Measurements from ENCODE around the gene CFAP74. TPM values are rescaled to one million over a fixed set of nuclear protein-coding genes. Genes with fewer than 3 reads are reported as not detected.
A peak's percentile ranks its signal among the peaks of the same experiment; 100 is the strongest.

The CFAP74 gene
- total RNA-seq, 1 experiment from 2014 or later = not detected

DNA sequence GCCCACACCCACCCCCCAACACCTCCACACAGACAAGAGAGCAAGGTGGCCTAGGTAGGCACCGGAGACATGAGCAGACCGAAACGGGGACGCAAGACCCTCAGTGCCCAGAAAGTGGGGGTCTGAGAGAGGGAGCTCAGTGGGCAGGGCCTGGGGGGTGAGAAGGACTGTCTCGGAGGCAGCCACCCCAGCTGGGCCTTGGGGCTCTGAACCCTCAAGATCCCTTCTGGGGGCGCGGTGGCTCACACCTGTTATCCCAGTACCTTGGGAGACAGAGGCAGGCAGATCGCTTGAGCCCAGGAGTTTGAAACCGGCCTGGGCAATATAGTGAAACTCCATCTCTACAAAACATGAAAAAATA is 103.6 kb downstream of the CFAP74 start:
- intact Hi-C loops (cut with micrococcal nuclease) = loop anchor here (10.0 kb wide), 1 partner anchor 215 kb away; no protein-coding TSS in a partner anchor
- DNase-seq = no peak

DNA sequence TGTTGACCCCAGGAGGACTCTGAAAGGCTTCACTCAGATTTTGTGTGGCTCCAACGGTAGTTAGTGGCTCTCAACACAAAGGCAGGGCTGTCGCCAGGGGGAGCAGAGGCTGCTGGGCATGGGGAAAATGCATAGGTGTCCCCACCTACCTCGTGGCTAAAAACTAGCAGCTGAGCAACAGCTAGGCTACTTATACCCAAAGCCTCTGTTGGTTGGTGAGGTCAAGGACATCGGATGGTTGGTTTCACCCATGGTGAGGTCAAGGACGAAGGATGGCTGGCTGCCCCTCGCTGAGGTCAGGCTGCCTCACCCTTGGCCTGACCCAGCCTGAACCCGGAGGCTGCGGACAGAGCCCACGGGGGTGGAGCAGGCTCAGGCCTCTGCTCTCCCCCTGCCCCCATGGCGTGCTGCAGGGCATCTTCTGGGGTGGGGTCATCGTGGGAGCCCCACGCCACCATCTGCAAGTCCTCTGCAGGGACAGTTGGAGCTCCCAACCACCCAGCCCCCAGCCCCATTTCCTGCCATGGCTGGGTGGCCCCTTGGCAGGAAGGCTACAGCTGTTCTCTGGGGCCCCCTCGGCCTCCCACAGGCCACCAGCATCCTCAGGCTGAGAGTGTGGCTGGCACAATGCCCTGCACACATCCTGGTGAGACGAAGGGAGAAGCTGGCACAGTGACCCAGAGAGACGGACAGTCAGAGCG is 104.2 kb downstream of the CFAP74 start:
- POLR2A ChIA-PET (ENCODE audit: unreplicated experiment) = no interaction called here
- peak; percentile 44 for ATAC-seq

More for the DNA sequence above, 103.6 kb downstream of the CFAP74 start:
- ChIA-PET CTCF (interaction anchor here (1.2 kb wide), 1 partner anchor 9 kb away, joined by 4 read pairs; no protein-coding TSS in a partner anchor), POLR2A (ENCODE audit: unreplicated experiment) (no interaction called here)
- Histone ChIP-seq H3K27me3 (ENCODE audit: low read length) (no peaks in the 10 kb centered on the region), H3F3A (ENCODE audit: low read length, unreplicated experiment) (no peaks in the 10 kb centered on the region), H3K4me2 (ENCODE audit: low read length) (no peak overlapping the region), H4K20me1 (ENCODE audit: low read length) (no peaks in the 10 kb centered on the region), H3K9ac (ENCODE audit: low read length) (no peak overlapping the region), H3K79me2 (ENCODE audit: low read length) (no peaks in the 10 kb centered on the region), H3K9me3 (ENCODE audit: low read length) (no peaks in the 10 kb centered on the region), H3K27ac (ENCODE audit: low read length) (no peak overlapping the region), H3K4me3 (ENCODE audit: low read length) (no peak overlapping the region), H2AFZ (ENCODE audit: low read length) (no peak overlapping the region), H3K36me3 (ENCODE audit: low read depth, low read length) (no peaks in the 10 kb centered on the region), H3K9me2 (replicated peaks; ENCODE audit: low read length) (no peaks in the 10 kb centered on the region), H3K4me1 (ENCODE audit: insufficient read depth, low read length) (peaks cover 4% of the 10 kb centered on the region)
- no peak for ATAC-seq
- no TSS peak for BruUV-seq (replicated peaks)
- TF ChIP-seq, protein P1, sequence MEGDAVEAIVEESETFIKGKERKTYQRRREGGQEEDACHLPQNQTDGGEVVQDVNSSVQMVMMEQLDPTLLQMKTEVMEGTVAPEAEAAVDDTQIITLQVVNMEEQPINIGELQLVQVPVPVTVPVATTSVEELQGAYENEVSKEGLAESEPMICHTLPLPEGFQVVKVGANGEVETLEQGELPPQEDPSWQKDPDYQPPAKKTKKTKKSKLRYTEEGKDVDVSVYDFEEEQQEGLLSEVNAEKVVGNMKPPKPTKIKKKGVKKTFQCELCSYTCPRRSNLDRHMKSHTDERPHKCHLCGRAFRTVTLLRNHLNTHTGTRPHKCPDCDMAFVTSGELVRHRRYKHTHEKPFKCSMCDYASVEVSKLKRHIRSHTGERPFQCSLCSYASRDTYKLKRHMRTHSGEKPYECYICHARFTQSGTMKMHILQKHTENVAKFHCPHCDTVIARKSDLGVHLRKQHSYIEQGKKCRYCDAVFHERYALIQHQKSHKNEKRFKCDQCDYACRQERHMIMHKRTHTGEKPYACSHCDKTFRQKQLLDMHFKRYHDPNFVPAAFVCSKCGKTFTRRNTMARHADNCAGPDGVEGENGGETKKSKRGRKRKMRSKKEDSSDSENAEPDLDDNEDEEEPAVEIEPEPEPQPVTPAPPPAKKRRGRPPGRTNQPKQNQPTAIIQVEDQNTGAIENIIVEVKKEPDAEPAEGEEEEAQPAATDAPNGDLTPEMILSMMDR (conservative IDR thresholded peaks at IDR 0.05; ENCODE audit: low read depth, low read length) = no peak

DNA sequence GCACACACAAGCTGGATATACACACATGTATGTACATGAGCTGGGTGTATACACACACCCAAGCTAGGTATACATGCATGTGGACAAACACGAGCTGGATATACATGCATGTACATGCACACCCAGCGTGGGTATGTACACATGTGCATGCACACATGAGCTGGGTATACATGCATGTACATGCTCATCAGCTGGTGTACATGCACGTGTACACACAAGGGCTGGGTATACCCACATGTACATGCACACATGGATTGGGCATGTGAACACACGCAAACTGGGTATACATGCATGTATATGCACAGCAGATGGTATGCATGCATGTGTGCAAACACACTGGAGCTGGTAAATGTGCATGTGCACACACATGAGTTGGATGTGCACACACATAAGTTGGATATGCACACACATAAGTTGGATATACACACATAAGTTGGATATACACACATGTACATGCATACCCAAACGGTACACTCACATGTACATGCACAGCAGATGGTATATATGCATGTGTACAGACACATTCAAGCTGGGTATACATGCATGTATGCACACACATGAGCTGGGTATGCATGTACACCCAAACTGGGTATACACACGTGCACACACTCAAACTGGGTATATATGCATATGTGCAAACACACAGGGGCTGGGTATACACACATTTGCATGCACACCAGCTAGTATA is 105.2 kb downstream of the CFAP74 start:
- Histone ChIP-seq H3K36me3 (ENCODE audit: low read depth, low read length) (no peaks in the 10 kb centered on the region), H3K4me1 (ENCODE audit: insufficient read depth, low read length) (peaks cover 14% of the 10 kb centered on the region), H3K9ac (ENCODE audit: low read length) (no peak overlapping the region), H4K20me1 (ENCODE audit: low read length) (no peaks in the 10 kb centered on the region), H3F3A (ENCODE audit: low read length, unreplicated experiment) (no peaks in the 10 kb centered on the region), H3K27me3 (ENCODE audit: low read length) (no peaks in the 10 kb centered on the region), H3K4me2 (ENCODE audit: low read length) (no peak overlapping the region), H3K79me2 (ENCODE audit: low read length) (no peaks in the 10 kb centered on the region), H2AFZ (ENCODE audit: low read length) (no peak overlapping the region), H3K9me2 (replicated peaks; ENCODE audit: low read length) (no peaks in the 10 kb centered on the region), H3K9me3 (ENCODE audit: low read length) (no peaks in the 10 kb centered on the region), H3K4me3 (ENCODE audit: low read length) (no peak overlapping the region), H3K27ac (ENCODE audit: low read length) (no peak overlapping the region)
- no peak for TF ChIP-seq EZH2phosphoT487 (IDR thresholded peaks at IDR 0.05; ENCODE audit: borderline replicate concordance, low read length)
- TF ChIP-seq, protein P1 (conservative IDR thresholded peaks at IDR 0.05; ENCODE audit: low read depth, low read length) = no peak
- no peak for TF ChIP-seq EZH2 (IDR thresholded peaks at IDR 0.05; ENCODE audit: low read length, unreplicated experiment)
- POLR2A ChIA-PET (ENCODE audit: unreplicated experiment) = no interaction called here
- intact Hi-C loops (cut with micrococcal nuclease) = no loop called here
- DNase-seq = no peak
- CTCF ChIA-PET = interaction anchor here (0.5 to 1.9 kb wide), 3 partner anchors 8 to 40 kb away, joined by 3 to 5 read pairs (median 4); no protein-coding TSS in a partner anchor
- BruUV-seq (replicated peaks) = no TSS peak
- no peak for ATAC-seq

More for the DNA sequence above, 104.2 kb downstream of the CFAP74 start:
- no peak for TF ChIP-seq EZH2phosphoT487 (IDR thresholded peaks at IDR 0.05; ENCODE audit: borderline replicate concordance, low read length)
- TF ChIP-seq, protein P1 (conservative IDR thresholded peaks at IDR 0.05; ENCODE audit: low read depth, low read length) = peak; percentile 44
- Histone ChIP-seq H3K4me3 (ENCODE audit: low read length) (no peak overlapping the region), H3K36me3 (ENCODE audit: low read depth, low read length) (no peaks in the 10 kb centered on the region), H3K9me3 (ENCODE audit: low read length) (no peaks in the 10 kb centered on the region), H3K9me2 (replicated peaks; ENCODE audit: low read length) (no peaks in the 10 kb centered on the region), H3F3A (ENCODE audit: low read length, unreplicated experiment) (no peaks in the 10 kb centered on the region), H3K4me2 (ENCODE audit: low read length) (no peak overlapping the region), H4K20me1 (ENCODE audit: low read length) (no peaks in the 10 kb centered on the region), H2AFZ (ENCODE audit: low read length) (no peak overlapping the region), H3K9ac (ENCODE audit: low read length) (no peak overlapping the region), H3K27me3 (ENCODE audit: low read length) (no peaks in the 10 kb centered on the region), H3K27ac (ENCODE audit: low read length) (no peak overlapping the region), H3K4me1 (ENCODE audit: insufficient read depth, low read length) (peaks cover 10% of the 10 kb centered on the region), H3K79me2 (ENCODE audit: low read length) (no peaks in the 10 kb centered on the region)
- intact Hi-C loops (cut with micrococcal nuclease) = no loop called here
- BruUV-seq (replicated peaks) = no TSS peak
- CTCF ChIA-PET = interaction anchor here (0.5 to 1.9 kb wide), 3 partner anchors 7 to 16 kb away, joined by 4 to 7 read pairs (median 5); no protein-coding TSS in a partner anchor
- peak; percentile 34 for DNase-seq

Data from PC-3 (cell line).